ENCODE measurements around the gene TMEM89.

DNA sequence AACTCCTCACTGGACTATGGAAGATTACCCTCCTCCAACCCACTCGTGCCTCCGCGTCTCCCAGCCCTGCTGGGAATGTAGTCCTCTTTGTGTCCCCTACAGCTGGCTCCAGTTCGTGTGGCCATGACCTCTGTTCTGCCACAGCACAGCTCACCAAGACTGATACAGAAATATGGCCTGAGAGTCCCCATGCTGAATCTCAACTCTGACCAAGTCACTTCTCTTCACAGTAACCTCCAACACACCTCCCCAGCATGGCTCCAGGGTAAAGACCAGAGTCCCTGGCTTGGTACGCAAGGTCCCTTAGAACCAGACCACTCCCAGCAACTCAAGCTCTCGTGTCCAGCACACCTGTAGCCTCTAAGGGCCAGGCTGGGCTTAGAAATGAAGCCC, 24.2 kb downstream of the TMEM89 start:
- TF ChIP-seq, protein P1, sequence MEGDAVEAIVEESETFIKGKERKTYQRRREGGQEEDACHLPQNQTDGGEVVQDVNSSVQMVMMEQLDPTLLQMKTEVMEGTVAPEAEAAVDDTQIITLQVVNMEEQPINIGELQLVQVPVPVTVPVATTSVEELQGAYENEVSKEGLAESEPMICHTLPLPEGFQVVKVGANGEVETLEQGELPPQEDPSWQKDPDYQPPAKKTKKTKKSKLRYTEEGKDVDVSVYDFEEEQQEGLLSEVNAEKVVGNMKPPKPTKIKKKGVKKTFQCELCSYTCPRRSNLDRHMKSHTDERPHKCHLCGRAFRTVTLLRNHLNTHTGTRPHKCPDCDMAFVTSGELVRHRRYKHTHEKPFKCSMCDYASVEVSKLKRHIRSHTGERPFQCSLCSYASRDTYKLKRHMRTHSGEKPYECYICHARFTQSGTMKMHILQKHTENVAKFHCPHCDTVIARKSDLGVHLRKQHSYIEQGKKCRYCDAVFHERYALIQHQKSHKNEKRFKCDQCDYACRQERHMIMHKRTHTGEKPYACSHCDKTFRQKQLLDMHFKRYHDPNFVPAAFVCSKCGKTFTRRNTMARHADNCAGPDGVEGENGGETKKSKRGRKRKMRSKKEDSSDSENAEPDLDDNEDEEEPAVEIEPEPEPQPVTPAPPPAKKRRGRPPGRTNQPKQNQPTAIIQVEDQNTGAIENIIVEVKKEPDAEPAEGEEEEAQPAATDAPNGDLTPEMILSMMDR (IDR thresholded peaks at IDR 0.05), result no peak
- no peak for TF ChIP-seq POLR2AphosphoS5 (IDR thresholded peaks at IDR 0.05)
- no peak for TF ChIP-seq POLR2A (IDR thresholded peaks at IDR 0.05; ENCODE audit: low read depth)

Measured in esophagus muscularis mucosa (tissue), 3 donors.